HT1080 (cell line): ENCODE measurements around the gene RPL29. TPM values are rescaled to one million over a fixed set of nuclear protein-coding genes. Genes with fewer than 3 reads are reported as not detected.

Source experiments
- DNase-seq: peaks from one replicate; pipeline ENCODE4 v3.0.0-alpha.2; 2015; ENCODE audit warnings: low read depth
- small RNA-seq: library from RNA; depleted of rRNA; stranded (forward); fragments of <200 nt; gene quantifications from one replicate; pipeline ENCODE3, GENCODE V24; 2014
- total RNA-seq: library from RNA; depleted of rRNA; stranded (reverse); fragments of >200 nt; shearing (Covaris generic); gene quantifications from 2 replicates; pipeline ENCODE4 v1.2.3, GENCODE V29; 2014; rRNA removed

Gene RPL29
- total RNA-seq, 1 experiment from 2014 or later, result 1,388 TPM

GRCh38 chr3:51947215-51947900 is 48.3 kb downstream of the RPL29 start:
- DNase-seq, result no peak

GRCh38 chr3:51946796-51947195 is 48.9 kb downstream of the RPL29 start:
- DNase-seq, result no peak

- no peak for DNase-seq
Measured at GRCh38 chr3:51945926-51946705, 49.6 kb downstream of the RPL29 start.

GRCh38 chr3:51945031-51945840 is 50.5 kb downstream of the RPL29 start:
- DNase-seq, result no peak

- no peak for DNase-seq
Measured at GRCh38 chr3:51944451-51945021, 51.2 kb downstream of the RPL29 start.

Small RNA genes lying within 50 kb of the gene (small RNA-seq; reads per million reads assigned to genes)
- gene AC115284.1, result not detected

Other genes starting within 250 kb of the RPL29 start
- gene IQCF6, start 216.7 kb downstream of the RPL29 start, total RNA-seq, result not detected in 2 replicates
- gene IQCF2, start 134.3 kb downstream of the RPL29 start, total RNA-seq, result not detected in 2 replicates
- gene IQCF5, start 120.3 kb downstream of the RPL29 start, total RNA-seq, result not detected in 2 replicates
- gene IQCF1, start 92.5 kb downstream of the RPL29 start, total RNA-seq, result 0.50 and 0.57 TPM in 2 replicates
- gene RRP9, start 54.0 kb downstream of the RPL29 start, total RNA-seq, result 78.3 and 87.2 TPM in 2 replicates
- gene PARP3, start 53.5 kb downstream of the RPL29 start, total RNA-seq, result 22.5 and 31.4 TPM in 2 replicates
- gene GPR62, start 40.5 kb downstream of the RPL29 start, total RNA-seq, result 0.08 and 0.23 TPM in 2 replicates
- gene PCBP4, start 28.4 kb downstream of the RPL29 start, total RNA-seq, result 85.6 and 95.9 TPM in 2 replicates
- 75.0 and 94.0 TPM in 2 replicates for gene ABHD14B, start 21.8 kb downstream of the RPL29 start, total RNA-seq
- gene ABHD14A, start 20.8 kb downstream of the RPL29 start, total RNA-seq, result 24.6 and 25.1 TPM in 2 replicates
- 105 and 171 TPM in 2 replicates for gene ACY1, start 12.4 kb downstream of the RPL29 start, total RNA-seq
- 31.9 and 39.9 TPM in 2 replicates for gene DUSP7, start 60.7 kb upstream of the RPL29 start, total RNA-seq
- 26.0 and 31.3 TPM in 2 replicates for gene POC1A, start 158.5 kb upstream of the RPL29 start, total RNA-seq
- 57.6 and 71.5 TPM in 2 replicates for gene ALAS1, start 202.3 kb upstream of the RPL29 start, total RNA-seq
- gene TLR9, start 229.8 kb upstream of the RPL29 start, total RNA-seq, result not detected in 2 replicates
- 180 and 202 TPM in 2 replicates for gene TWF2, start 243.3 kb upstream of the RPL29 start, total RNA-seq
- gene PPM1M, start 249.9 kb upstream of the RPL29 start, total RNA-seq, result 1.5 and 1.8 TPM in 2 replicates